GM12878 (cell line): ENCODE measurements around the gene PITPNC1. TPM values are rescaled to one million over a fixed set of nuclear protein-coding genes. Genes with fewer than 3 reads are reported as not detected.

Experiments used
- ATAC-seq: fragments of 200-7000 bp; cut with Tn5 transposase; 3 replicates; pipeline ENCODE4 v1.9.1; 2020; ENCODE audit warnings: mild to moderate bottlenecking, moderate library complexity
- BruUV-seq: library from RNA; stranded (reverse); fragments of 400-500 nt; replicated peaks from 2 replicates; lab custom pipeline; 2021; lab: Mats Ljungman, UMichigan
- CTCF ChIA-PET: fragments of 300-600 bp; sonication (Branson Sonifier 250); formaldehyde crosslinking; extraction: SDS; loops from one replicate; lab custom pipeline; 2021; ENCODE audit warnings: inconsistent platforms; lab: Yijun Ruan, JAX
- POLR2A ChIA-PET: fragments of 350-600 bp; formaldehyde crosslinking; extraction: SDS; loops from one replicate; lab custom pipeline; 2021; ENCODE audit warnings: inconsistent platforms; lab: Charles Lee
- RAD21 ChIA-PET: fragments of 300-600 bp; sonication (Branson Sonifier 250); formaldehyde crosslinking; loops from one replicate; lab custom pipeline; 2023; ENCODE audit warnings: antibody characterized with exemption; ENCODE audit not compliant: unreplicated experiment; lab: Charles Lee
- SMC1A ChIA-PET: fragments of 300-600 bp; sonication (Branson Sonifier 250); formaldehyde crosslinking; loops from one replicate; lab custom pipeline; 2023; ENCODE audit not compliant: unreplicated experiment, uncharacterized antibody; lab: Charles Lee
- DNase-seq: peaks from one replicate; pipeline ENCODE4 v3.0.0-alpha.2; 2011; ENCODE audit warnings: low read depth, low spot score
- FAIRE-seq: peaks from 3 replicates; lab custom pipeline; 2011; peaks lifted over from hg19 to GRCh38; lab: Jason Lieb, UNC
- H2AFZ ChIP-seq: 2 replicates; pipeline ENCODE4 v1.6.0; 2011; ENCODE audit warnings: low read depth, low read length, control low read depth; ENCODE audit not compliant: control insufficient read depth
- H3K27ac ChIP-seq: 2 replicates; pipeline ENCODE4 v1.5.1; 2011; ENCODE audit warnings: control low read depth; ENCODE audit not compliant: control insufficient read depth, insufficient read depth
- H3K27me3 ChIP-seq, 2 experiments: replicated peaks in 1 of 2; 2 replicates each; pipeline versions ENCODE4 v1.6.0 to v1.6.1; 2011; ENCODE audit warnings: low read length in 1 of 2; ENCODE audit not compliant: control insufficient read depth in 2 of 2, insufficient read depth in 2 of 2
- H3K36me3 ChIP-seq, 2 experiments: 2 replicates each; pipeline ENCODE4 v1.5.1; 2011; ENCODE audit warnings: low read length in 1 of 2; ENCODE audit not compliant: control insufficient read depth in 2 of 2, insufficient read depth in 2 of 2
- H3K4me1 ChIP-seq: 2 replicates; pipeline ENCODE4 v1.6.1; 2011; ENCODE audit warnings: mild to moderate bottlenecking, low read length, moderate library complexity, mixed read lengths; ENCODE audit not compliant: control insufficient read depth, insufficient read depth
- H3K4me2 ChIP-seq: 2 replicates; pipeline ENCODE4 v1.6.0; 2011; ENCODE audit warnings: control low read depth; ENCODE audit not compliant: control insufficient read depth, insufficient read depth
- H3K4me3 ChIP-seq: fragments of 200-600 bp; sonication (generic); 2 replicates; pipeline ENCODE4 v1.5.1; 2016
- H3K79me2 ChIP-seq: 2 replicates; pipeline ENCODE4 v1.6.0; 2011; ENCODE audit warnings: low read length; ENCODE audit not compliant: control insufficient read depth, insufficient read depth
- H3K9ac ChIP-seq: 2 replicates; pipeline ENCODE4 v1.8.0; 2011; ENCODE audit warnings: low read length, control low read depth, mixed read lengths; ENCODE audit not compliant: control insufficient read depth, insufficient read depth
- H3K9me3 ChIP-seq: replicated peaks from 3 replicates; pipeline ENCODE4 v1.5.1; 2011; ENCODE audit warnings: mild to moderate bottlenecking, low read length; ENCODE audit not compliant: control insufficient read depth, insufficient read depth
- H4K20me1 ChIP-seq: 2 replicates; pipeline ENCODE4 v1.6.0; 2011; ENCODE audit not compliant: control insufficient read depth, insufficient read depth
- ATF7 ChIP-seq: fragments of 450-650 bp; IDR thresholded peaks from 2 replicates; pipeline ENCODE4 v1.6.1; 2016; ENCODE audit warnings: low read depth, mild to moderate bottlenecking
- BACH1 ChIP-seq: fragments of 450-650 bp; IDR thresholded peaks from 2 replicates; pipeline ENCODE4 v1.6.1; 2017; ENCODE audit warnings: mild to moderate bottlenecking, borderline replicate concordance
- BHLHE40 ChIP-seq, 2 experiments: fragments of 450-650 bp in 1 of 2; IDR thresholded peaks; 2 replicates each; pipeline ENCODE4 v1.6.1; 2011 to 2017; ENCODE audit warnings: low read depth in 2 of 2, borderline replicate concordance in 1 of 2, improper control_type of control experiment in 1 of 2, low read length in 1 of 2, mild to moderate bottlenecking in 1 of 2
- CTCF ChIP-seq, 3 experiments: IDR thresholded peaks in 2 of 3; conservative IDR thresholded peaks in 1 of 3; 2 replicates each; pipeline ENCODE4 v1.5.1; 2011; ENCODE audit warnings: low read depth in 3 of 3, low read length in 3 of 3, mild to moderate bottlenecking in 3 of 3, control low read depth in 2 of 3, moderate library complexity in 2 of 3, inconsistent platforms in 1 of 3, mixed read lengths in 1 of 3; ENCODE audit not compliant: control insufficient read depth in 2 of 3, insufficient read depth in 1 of 3; ENCODE audit errors: extremely low read depth in 1 of 3
- FOXM1 ChIP-seq: IDR thresholded peaks from 2 replicates; pipeline ENCODE4 v1.6.1; 2012; ENCODE audit warnings: low read depth, mild to moderate bottlenecking, inconsistent platforms, low read length, moderate library complexity
- GATAD2B ChIP-seq: fragments of 450-650 bp; conservative IDR thresholded peaks from 2 replicates; pipeline ENCODE4 v1.6.1; 2017; ENCODE audit warnings: low read depth, mild to moderate bottlenecking, moderate library complexity
- HDAC6 ChIP-seq: fragments of 200-600 bp; sonication (generic); IDR thresholded peaks from one replicate; pipeline ENCODE4 v1.8.0; 2017; ENCODE audit warnings: antibody characterized with exemption; ENCODE audit not compliant: unreplicated experiment
- IKZF2 ChIP-seq, 2 experiments: fragments of 450-650 bp; IDR thresholded peaks; 2 replicates each; pipeline ENCODE4 v1.6.1; 2017; ENCODE audit warnings: mild to moderate bottlenecking in 2 of 2, moderate library complexity in 2 of 2
- KLF5 ChIP-seq: fragments of 450-650 bp; IDR thresholded peaks from 2 replicates; pipeline ENCODE4 v1.6.1; 2014; ENCODE audit warnings: mild to moderate bottlenecking; ENCODE audit not compliant: partially characterized antibody
- LARP7 ChIP-seq: fragments of 450-650 bp; IDR thresholded peaks from 2 replicates; pipeline ENCODE4 v1.6.1; 2017; ENCODE audit warnings: mild to moderate bottlenecking
- NFXL1 ChIP-seq: fragments of 450-650 bp; IDR thresholded peaks from 2 replicates; pipeline ENCODE4 v1.6.1; 2017; ENCODE audit warnings: antibody characterized with exemption, mild to moderate bottlenecking, borderline replicate concordance
- NR2F1 ChIP-seq: fragments of 450-650 bp; conservative IDR thresholded peaks from 2 replicates; pipeline ENCODE4 v1.6.1; 2017; ENCODE audit warnings: mild to moderate bottlenecking
- YY1 ChIP-seq: IDR thresholded peaks from 2 replicates; pipeline ENCODE4 v1.6.1; 2011; ENCODE audit warnings: low read depth, mild to moderate bottlenecking, low read length
- ZSCAN29 ChIP-seq: fragments of 450-650 bp; IDR thresholded peaks from 2 replicates; pipeline ENCODE4 v1.6.1; 2017; ENCODE audit warnings: mild to moderate bottlenecking, moderate library complexity
- WGBS: methylation state at CpG from one replicate; pipeline ENCODE4 v1.1.6; 2016; ENCODE audit warnings: low lambda C conversion rate; ENCODE audit not compliant: insufficient replicate concordance, insufficient coverage; ENCODE audit errors: missing lambda C conversion rate; 5-methylcytosine and 5-hydroxymethylcytosine counted together
- in situ Hi-C: fragments of 300-500 bp; cut with MboI; formaldehyde crosslinking; loops from 9 replicates; pipeline ENCODE4 v1.14.3; 2018; ENCODE audit warnings: mixed read lengths
- intact Hi-C: fragments of 100-400 bp; cut with micrococcal nuclease; formaldehyde crosslinking; loops from one replicate; pipeline ENCODE4 v1.14.2; 2022; ENCODE audit not compliant: unreplicated experiment
- polyA plus RNA-seq, 11 experiments: library from polyadenylated mRNA; depleted of rRNA in 4 of 11; unstranded in 6 of 11; stranded (reverse) in 5 of 11; fragments of >200 nt; fragmentation: Nextera tagmentation in 4 of 11; fragmentation: Illumina TruSeq in 1 of 11; extraction: Ambion mirVana in 4 of 11; extraction: Trizol in 1 of 11; gene quantifications; 1 replicate in 1 of 11; 2 replicates in 10 of 11; pipeline versions ENCODE4 v1.2.1 to v1.2.3, GENCODE V29; 2011 to 2016; ENCODE audit warnings: inconsistent platforms in 2 of 11, missing spikeins in 2 of 11, low read depth in 1 of 11
- total RNA-seq, 4 experiments: library from RNA; depleted of rRNA in 3 of 4; stranded (reverse); fragments of >200 nt in 3 of 4; fragmentation: Illumina TruSeq in 1 of 4; extraction: Trizol in 1 of 4; gene quantifications; 2 replicates each; pipeline versions ENCODE4 v1.2.1 to v1.2.3, GENCODE V29; 2013 to 2021
- TF ChIP-seq, protein P1 (sequence below): fragments of 450-650 bp; IDR thresholded peaks from 2 replicates; pipeline ENCODE4 v1.6.1; 2016; ENCODE audit warnings: mild to moderate bottlenecking
- TF ChIP-seq, protein P2 (sequence below): fragments of 450-650 bp; conservative IDR thresholded peaks from 2 replicates; pipeline ENCODE4 v1.6.1; 2017; ENCODE audit warnings: mild to moderate bottlenecking, moderate library complexity

Gene PITPNC1
- total and polyA plus RNA-seq, 10 of the 15 experiments (the other 5 are each of a cell fraction or from before 2014, with no cell fraction given): 12.2 to 62.4 (median 47.3) TPM

GRCh38 chr17:67377488-67378453 is 690 bp downstream of the PITPNC1 start:
- WGBS: 1% methylated on average over 49 of the region's 100 CpGs
- no peaks in the 10 kb centered on the region for H3K27me3 ChIP-seq
- CTCF ChIA-PET: interaction anchor here (1.0 to 19.8 kb wide), 19 partner anchors 11 to 408 kb away, joined by 3 to 291 read pairs (median 14); partner anchors contain the start of gene PSMD12
- H3K9me3 ChIP-seq: no peaks in the 10 kb centered on the region
- H3K4me1 ChIP-seq: no peaks in the 10 kb centered on the region; the same call in 1 of the 2 replicates
- DNase-seq: no peak
- SMC1A ChIA-PET: interaction anchor here (0.8 to 6.2 kb wide), 12 partner anchors 11 to 339 kb away, joined by 3 to 100 read pairs (median 8); partner anchors contain the start of gene PSMD12
- no TSS peak for BruUV-seq
- H4K20me1 ChIP-seq: no peaks in the 10 kb centered on the region
- peak overlapping the region; percentile 72 for H3K4me2 ChIP-seq
- FAIRE-seq: no peak
- POLR2A ChIA-PET: interaction anchor here (0.8 to 1.4 kb wide), 3 partner anchors 11 to 307 kb away, joined by 3 to 7 read pairs (median 3); partner anchors contain the start of gene PSMD12
- peak overlapping the region; percentile 88 for H3K4me3 ChIP-seq
- peak overlapping the region; percentile 87 for H3K27ac ChIP-seq
- ATAC-seq: peak; percentile 35
- H2AFZ ChIP-seq: peak overlapping the region; percentile 81
- no peaks in the 10 kb centered on the region; a peak in 1 of 4 replicates for H3K36me3 ChIP-seq
- H3K9ac ChIP-seq: peak overlapping the region; percentile 85
- H3K79me2 ChIP-seq: peaks cover 52% of the 10 kb centered on the region
- intact Hi-C loops (loop anchor here (1.0 to 10.0 kb wide), 7 partner anchors 98 to 663 kb away; partner anchors contain the start of gene NOL11), in situ Hi-C loops (loop anchor here (5.0 kb wide), 3 partner anchors 225 to 310 kb away; no protein-coding TSS in a partner anchor)
- RAD21 ChIA-PET: interaction anchor here (0.6 to 8.2 kb wide), 14 partner anchors 11 to 312 kb away, joined by 3 to 74 read pairs (median 8); partner anchors contain the start of gene PSMD12
- TF ChIP-seq FOXM1: no peak
- no peak for TF ChIP-seq HDAC6
- TF ChIP-seq GATAD2B: peak; percentile 18
- TF ChIP-seq LARP7: peak; percentile 79
- peak; percentile 26; the same call in 1 of the 2 replicates for TF ChIP-seq ZSCAN29
- TF ChIP-seq BHLHE40 (IDR thresholded peaks at IDR 0.05; ENCODE audit: borderline replicate concordance in 1 of 2, low read depth in 2 of 2, low read length in 1 of 2): no peak
- 0 out of 2 replicates have a peak, but pooled peaks have one; percentile 11 for TF ChIP-seq NR2F1
- TF ChIP-seq BACH1: peak; percentile 54; the same call in 1 of the 2 replicates
- no peak for TF ChIP-seq KLF5
- peak; percentile 73; the same call in 1 of the 2 replicates for TF ChIP-seq NFXL1
- no peak for TF ChIP-seq IKZF2 (IDR thresholded peaks at IDR 0.05)
- TF ChIP-seq ATF7: no peak
- TF ChIP-seq, protein P1, sequence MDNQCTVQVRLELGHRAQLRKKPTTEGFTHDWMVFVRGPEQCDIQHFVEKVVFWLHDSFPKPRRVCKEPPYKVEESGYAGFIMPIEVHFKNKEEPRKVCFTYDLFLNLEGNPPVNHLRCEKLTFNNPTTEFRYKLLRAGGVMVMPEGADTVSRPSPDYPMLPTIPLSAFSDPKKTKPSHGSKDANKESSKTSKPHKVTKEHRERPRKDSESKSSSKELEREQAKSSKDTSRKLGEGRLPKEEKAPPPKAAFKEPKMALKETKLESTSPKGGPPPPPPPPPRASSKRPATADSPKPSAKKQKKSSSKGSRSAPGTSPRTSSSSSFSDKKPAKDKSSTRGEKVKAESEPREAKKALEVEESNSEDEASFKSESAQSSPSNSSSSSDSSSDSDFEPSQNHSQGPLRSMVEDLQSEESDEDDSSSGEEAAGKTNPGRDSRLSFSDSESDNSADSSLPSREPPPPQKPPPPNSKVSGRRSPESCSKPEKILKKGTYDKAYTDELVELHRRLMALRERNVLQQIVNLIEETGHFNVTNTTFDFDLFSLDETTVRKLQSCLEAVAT: peak; percentile 40
- TF ChIP-seq YY1: no peak
- peak; percentile 27 to 38 (median 35); a peak in 5 of 6 replicates for TF ChIP-seq CTCF (IDR thresholded peaks at IDR 0.05 in 2 of 3, conservative IDR thresholded peaks at IDR 0.05 in 1 of 3; ENCODE audit: control insufficient read depth in 2 of 3, extremely low read depth in 1 of 3, insufficient read depth in 1 of 3, low read depth in 3 of 3, low read length in 3 of 3)
- TF ChIP-seq, protein P2, sequence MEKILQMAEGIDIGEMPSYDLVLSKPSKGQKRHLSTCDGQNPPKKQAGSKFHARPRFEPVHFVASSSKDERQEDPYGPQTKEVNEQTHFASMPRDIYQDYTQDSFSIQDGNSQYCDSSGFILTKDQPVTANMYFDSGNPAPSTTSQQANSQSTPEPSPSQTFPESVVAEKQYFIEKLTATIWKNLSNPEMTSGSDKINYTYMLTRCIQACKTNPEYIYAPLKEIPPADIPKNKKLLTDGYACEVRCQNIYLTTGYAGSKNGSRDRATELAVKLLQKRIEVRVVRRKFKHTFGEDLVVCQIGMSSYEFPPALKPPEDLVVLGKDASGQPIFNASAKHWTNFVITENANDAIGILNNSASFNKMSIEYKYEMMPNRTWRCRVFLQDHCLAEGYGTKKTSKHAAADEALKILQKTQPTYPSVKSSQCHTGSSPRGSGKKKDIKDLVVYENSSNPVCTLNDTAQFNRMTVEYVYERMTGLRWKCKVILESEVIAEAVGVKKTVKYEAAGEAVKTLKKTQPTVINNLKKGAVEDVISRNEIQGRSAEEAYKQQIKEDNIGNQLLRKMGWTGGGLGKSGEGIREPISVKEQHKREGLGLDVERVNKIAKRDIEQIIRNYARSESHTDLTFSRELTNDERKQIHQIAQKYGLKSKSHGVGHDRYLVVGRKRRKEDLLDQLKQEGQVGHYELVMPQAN: peak; percentile 71; the same call in 1 of the 2 replicates
